GM12874 (cell line): ENCODE data around the gene RERGL.

Experiments used
- CTCF ChIP-seq: IDR thresholded peaks from 2 replicates; pipeline ENCODE4 v1.5.1; 2011; ENCODE audit warnings: low read depth, mild to moderate bottlenecking, control low read depth, low read length, moderate library complexity; ENCODE audit not compliant: insufficient read depth

The RERGL gene

GRCh38 chr12:18090093-18090492 lies at the start of gene RERGL:
Gene RERGL, minus strand, starts transcription at chr12:18090193. Its CDS starts 53 bp downstream, at chr12:18090140.
- TF ChIP-seq CTCF, result no peak

GRCh38 chr12:18139254-18139653 lies 49.3 kb upstream of the RERGL start:
- TF ChIP-seq CTCF, result no peak

GRCh38 chr12:18135509-18135908 lies 45.5 kb upstream of the RERGL start:
- no peak for TF ChIP-seq CTCF

- TF ChIP-seq CTCF, result no peak
These were observed 45.1 kb upstream of the RERGL start for GRCh38 chr12:18135086-18135485.

- no peak for TF ChIP-seq CTCF
These were observed 40.9 kb upstream of the RERGL start for GRCh38 chr12:18130851-18131250.

- no peak for TF ChIP-seq CTCF
These were observed 33.7 kb upstream of the RERGL start for GRCh38 chr12:18123707-18124106.

GRCh38 chr12:18120899-18121298 lies 30.9 kb upstream of the RERGL start:
- TF ChIP-seq CTCF, result no peak

GRCh38 chr12:18108611-18109010 lies 18.6 kb upstream of the RERGL start:
- no peak for TF ChIP-seq CTCF
